A549 (cell line): ENCODE measurements around the gene ZP2. TPM values are rescaled to one million over a fixed set of nuclear protein-coding genes. Genes with fewer than 3 reads are reported as not detected.
"Not testable (repeated sequence)": the region's sequence is repeated elsewhere in the genome, so short reads cannot be mapped to it uniquely, and the experiment has no call there.

ENCODE experiments used
- ATAC-seq, 2 experiments: fragments of 200-7000 bp in 1 of 2; fragments of >200 bp in 1 of 2; cut with Nextera tagmentation in 1 of 2; cut with Tn5 transposase in 1 of 2; 3 replicates each; pipeline versions ENCODE4 v1.8.0 to v1.9.1; 2018 to 2020; ENCODE audit warnings: mild to moderate bottlenecking in 1 of 2, moderate library complexity in 1 of 2
- CTCF ChIA-PET: fragments of 300-600 bp; sonication (Branson Sonifier 250); formaldehyde crosslinking; extraction: SDS; loops from one replicate; lab custom pipeline; 2021; ENCODE audit warnings: antibody characterized with exemption, inconsistent platforms; lab: Yijun Ruan, JAX
- POLR2A ChIA-PET: fragments of 350-600 bp; formaldehyde crosslinking; extraction: SDS; loops from one replicate; lab custom pipeline; 2021; ENCODE audit warnings: antibody characterized with exemption, inconsistent platforms; lab: Yijun Ruan, JAX
- DNase-seq, 2 experiments: peaks; one replicate each; pipeline versions ENCODE4 v3.0.0 to v3.0.0-alpha.2; 2011 to 2016; ENCODE audit warnings: low read depth in 1 of 2, low spot score in 1 of 2
- FAIRE-seq: peaks from 2 replicates; lab custom pipeline; 2011; peaks lifted over from hg19 to GRCh38; lab: Jason Lieb, UNC
- H3K27ac ChIP-seq, 2 experiments: fragments of >200 bp; sonication (Bioruptor Twin); formaldehyde crosslinking; 3 replicates each; pipeline ENCODE4 v1.5.1; 2016 to 2017
- H3K4me1 ChIP-seq: fragments of >200 bp; sonication (Bioruptor Twin); formaldehyde crosslinking; 3 replicates; pipeline ENCODE4 v1.6.1; 2016
- H3K4me2 ChIP-seq: fragments of >200 bp; sonication (Bioruptor Twin); formaldehyde crosslinking; 3 replicates; pipeline ENCODE4 v1.6.1; 2016
- H3K4me3 ChIP-seq: fragments of >200 bp; sonication (Bioruptor Twin); formaldehyde crosslinking; 3 replicates; pipeline ENCODE4 v1.5.1; 2016
- H3K9me3 ChIP-seq: fragments of >200 bp; sonication (Bioruptor Twin); formaldehyde crosslinking; 3 replicates; pipeline ENCODE4 v1.6.1; 2016
- FOSL2 ChIP-seq, 2 experiments: fragments of 450-650 bp in 1 of 2; fragments of >200 bp in 1 of 2; sonication (Bioruptor Twin) in 1 of 2; formaldehyde crosslinking; IDR thresholded peaks; 2 replicates each; pipeline versions ENCODE4 v1.5.0 to v1.6.1; 2016 to 2020; ENCODE audit warnings: mild to moderate bottlenecking in 1 of 2, moderate library complexity in 1 of 2
- HOXB13 ChIP-seq: fragments of 250-450 bp; sonication (Bioruptor Pico); IDR thresholded peaks from 2 replicates; pipeline ENCODE4 v1.5.0; 2020; ENCODE audit warnings: low read depth, mild to moderate bottlenecking, moderate library complexity
- JUNB ChIP-seq: fragments of >200 bp; sonication (Bioruptor Twin); formaldehyde crosslinking; IDR thresholded peaks from 2 replicates; pipeline ENCODE4 v1.6.1; 2016
- KDM5A ChIP-seq: fragments of 200-600 bp; sonication (generic); IDR thresholded peaks from 2 replicates; pipeline ENCODE4 v1.6.1; 2016; ENCODE audit warnings: antibody characterized with exemption, mild to moderate bottlenecking
- NR3C1 ChIP-seq: fragments of >200 bp; sonication (Bioruptor Twin); formaldehyde crosslinking; IDR thresholded peaks from 3 replicates; pipeline ENCODE4 v1.6.1; 2017
- PHF8 ChIP-seq: fragments of 200-600 bp; sonication (generic); IDR thresholded peaks from 2 replicates; pipeline ENCODE4 v1.6.1; 2016; ENCODE audit warnings: low read depth, mild to moderate bottlenecking, antibody characterized with exemption, moderate library complexity, borderline replicate concordance
- POLR2A ChIP-seq: IDR thresholded peaks from 2 replicates; pipeline ENCODE4 v1.6.1; 2012; ENCODE audit warnings: mild to moderate bottlenecking, low read length
- POLR2AphosphoS2 ChIP-seq: conservative IDR thresholded peaks from 2 replicates; pipeline ENCODE4 v1.6.1; 2012; ENCODE audit warnings: low read length, improper control_type of control experiment, inconsistent platforms
- RCOR1 ChIP-seq: fragments of 150-350 bp; IDR thresholded peaks from 2 replicates; pipeline ENCODE4 v1.6.1; 2014; ENCODE audit warnings: antibody characterized with exemption, low read length, low read depth
- RFX5 ChIP-seq: fragments of 450-650 bp; IDR thresholded peaks from 2 replicates; pipeline ENCODE4 v1.7.1; 2014; ENCODE audit warnings: antibody characterized with exemption, mild to moderate bottlenecking, moderate library complexity
- RNF2 ChIP-seq: fragments of 200-600 bp; sonication (generic); IDR thresholded peaks from 2 replicates; pipeline ENCODE4 v1.6.1; 2016; ENCODE audit warnings: low read depth, mild to moderate bottlenecking, antibody characterized with exemption, moderate library complexity, borderline replicate concordance
- SREBF2 ChIP-seq: fragments of 450-650 bp; IDR thresholded peaks from 2 replicates; pipeline ENCODE4 v1.6.1; 2014; ENCODE audit warnings: mild to moderate bottlenecking, moderate library complexity
- TP53 ChIP-seq: fragments of 250-450 bp; sonication (Bioruptor Pico); IDR thresholded peaks from 2 replicates; pipeline ENCODE4 v1.5.0; 2021; ENCODE audit warnings: mild to moderate bottlenecking, moderate library complexity
- ZFP36 ChIP-seq: fragments of 450-650 bp; IDR thresholded peaks from 2 replicates; pipeline ENCODE4 v1.6.1; 2014; ENCODE audit warnings: borderline replicate concordance; ENCODE audit not compliant: partially characterized antibody
- ZNF302 ChIP-seq: fragments of 250-450 bp; sonication (Bioruptor Pico); IDR thresholded peaks from 2 replicates; pipeline ENCODE4 v1.9.0; 2021; ENCODE audit warnings: inconsistent platforms, mild to moderate bottlenecking, moderate library complexity
- ZSCAN20 ChIP-seq: fragments of 250-450 bp; sonication (Bioruptor Pico); IDR thresholded peaks from 2 replicates; pipeline ENCODE4 v1.8.0; 2022; ENCODE audit warnings: mild to moderate bottlenecking, moderate library complexity
- WGBS: methylation state at CpG from one replicate; pipeline ENCODE4 v1.1.6; 2017; ENCODE audit errors: missing lambda C conversion rate; 5-methylcytosine and 5-hydroxymethylcytosine counted together
- polyA plus RNA-seq, 4 experiments: library from polyadenylated mRNA; depleted of rRNA in 3 of 4; stranded (reverse); fragments of >200 nt; fragmentation: RNase III in 1 of 4; extraction: RNeasy Plus Mini Kit Qiagen cat#74134 plus additional on column Dnase treatment in 1 of 4; gene quantifications; 2 replicates in 3 of 4; 3 replicates in 1 of 4; pipeline ENCODE4 v1.2.3, GENCODE V29; 2011 to 2017
- TF ChIP-seq, protein P1 (sequence below): fragments of >200 bp; sonication (Bioruptor Twin); formaldehyde crosslinking; IDR thresholded peaks from 2 replicates; pipeline ENCODE4 v1.6.1; 2016
- TF ChIP-seq, protein P2 (sequence below): fragments of >200 bp; sonication (Bioruptor Twin); formaldehyde crosslinking; IDR thresholded peaks from 3 replicates; pipeline ENCODE4 v1.6.1; 2016
- TF ChIP-seq, protein P3 (sequence below): fragments of 450-650 bp; IDR thresholded peaks from 2 replicates; pipeline ENCODE4 v1.6.1; 2014; ENCODE audit warnings: antibody characterized with exemption
- TF ChIP-seq, protein P4 (sequence below): IDR thresholded peaks from 2 replicates; pipeline ENCODE4 v1.6.1; 2012
- TF ChIP-seq, protein P5 (sequence below): fragments of 250-450 bp; sonication (Bioruptor Pico); IDR thresholded peaks from 2 replicates; pipeline ENCODE4 v1.5.0; 2021; ENCODE audit warnings: mild to moderate bottlenecking, moderate library complexity, borderline replicate concordance

The ZP2 gene
- polyA plus RNA-seq, 2 of the 4 experiments (the other 2 are of a cell fraction): not detected

DNA sequence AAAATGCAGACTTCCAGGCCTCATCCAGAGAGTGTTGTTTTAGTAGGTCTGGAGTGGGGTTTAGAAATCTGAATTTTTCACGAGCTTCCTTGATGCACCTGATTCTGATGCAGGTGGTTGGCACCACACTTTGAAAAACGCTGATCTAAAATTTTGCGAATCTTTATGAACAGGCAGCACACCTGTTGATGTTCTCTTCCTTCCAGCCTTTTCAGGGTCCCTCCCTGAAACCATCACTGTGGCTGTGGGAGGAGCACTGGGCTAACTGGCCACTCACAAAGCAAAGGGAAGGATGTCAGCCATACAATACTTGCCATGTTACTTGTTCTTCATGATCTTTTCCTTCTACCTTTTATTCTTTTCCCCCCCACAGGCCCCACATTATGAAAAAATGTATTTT is 38.7 kb downstream of the ZP2 start:
- FAIRE-seq (no peak), DNase-seq (no peak), ATAC-seq (no peak)
- CTCF ChIA-PET: interaction anchor here (1.0 to 3.1 kb wide), 3 partner anchors 16 to 1148 kb away, joined by 3 to 17 read pairs (median 6); no protein-coding TSS in a partner anchor
- peaks cover 5% of the 10 kb centered on the region; the same call in 1 of the 3 replicates for H3K4me1 ChIP-seq
- H3K4me3 ChIP-seq: no peak overlapping the region
- POLR2A ChIA-PET: no interaction called here
- H3K27ac ChIP-seq: no peak overlapping the region
- no peak overlapping the region for H3K4me2 ChIP-seq
- TF ChIP-seq RFX5 (no peak), KDM5A (no peak), NR3C1 (no peak), JUNB (no peak)
- 85% methylated on average over 3 of the region's 3 CpGs for WGBS
- no peaks in the 10 kb centered on the region for H3K9me3 ChIP-seq

DNA sequence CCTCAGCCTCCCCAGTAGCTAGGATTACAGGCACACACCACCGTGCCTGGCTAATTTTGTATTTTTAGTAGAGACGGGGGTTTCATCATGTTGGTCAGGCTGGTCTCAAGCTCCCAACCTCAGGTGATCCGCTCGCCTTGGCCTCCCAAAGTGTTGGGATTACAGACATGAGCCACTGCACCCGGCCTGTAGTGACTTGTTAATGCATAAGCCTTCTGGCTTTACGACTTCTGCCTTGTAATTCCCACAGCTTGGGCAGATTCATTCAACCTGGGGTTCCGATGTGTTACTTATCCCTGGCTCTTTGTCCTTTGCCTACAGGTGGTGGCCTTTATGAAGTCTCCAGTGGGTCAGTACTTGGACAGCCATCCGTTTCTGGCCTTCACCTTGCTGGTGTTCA is 41.3 kb downstream of the ZP2 start:
- H3K27ac ChIP-seq, H3K4me2 ChIP-seq, FAIRE-seq, DNase-seq, H3K4me3 ChIP-seq, H3K9me3 ChIP-seq, ATAC-seq: not testable (repeated sequence)
- peaks cover 15% of the 10 kb centered on the region; the same call in 1 of the 3 replicates for H3K4me1 ChIP-seq
- 93% methylated on average over 8 of the region's 8 CpGs for WGBS
- CTCF ChIA-PET: interaction anchor here (1.3 to 1.8 kb wide), 3 partner anchors 14 to 108 kb away, joined by 3 to 8 read pairs (median 6); partner anchors contain the start of gene CRYM
- POLR2A ChIA-PET: interaction anchor here (0.7 kb wide), 1 partner anchor 132 kb away, joined by 3 read pairs; no protein-coding TSS in a partner anchor

DNA sequence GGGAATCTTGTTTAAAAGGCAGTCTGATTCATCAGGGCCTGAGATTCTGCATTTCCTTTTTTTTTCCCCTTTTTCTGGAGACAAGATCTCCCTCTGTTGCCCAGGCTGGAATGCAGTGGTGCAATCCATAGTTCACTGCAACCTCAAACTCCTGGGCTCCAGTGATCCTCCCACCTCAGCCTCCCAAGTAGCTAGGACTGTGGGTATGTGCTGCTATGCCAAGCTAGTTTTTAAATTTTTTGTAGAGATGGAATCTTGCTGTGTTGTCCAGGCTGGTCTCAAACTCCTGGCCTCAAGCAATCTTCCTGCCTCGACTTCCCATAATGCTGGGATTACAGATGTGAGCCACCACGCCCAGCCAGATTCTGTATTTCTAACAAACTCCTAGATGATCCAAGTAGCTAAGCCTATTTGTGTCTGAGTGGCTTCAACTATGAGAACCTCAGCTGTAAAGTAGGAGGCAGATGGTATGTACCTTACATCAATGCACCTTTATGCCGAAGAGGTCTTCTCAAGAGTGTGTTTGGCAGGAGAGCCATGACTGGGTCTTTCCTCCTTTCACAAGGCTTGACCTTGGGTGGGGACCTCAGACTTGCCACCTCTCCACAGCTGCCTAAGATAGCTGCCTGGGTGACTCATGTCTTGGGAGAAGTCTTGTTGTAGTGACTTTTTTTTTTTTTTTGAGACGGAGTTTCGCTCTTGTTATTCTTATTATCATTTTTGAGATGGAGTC is 42.0 kb downstream of the ZP2 start:
- CTCF ChIA-PET: interaction anchor here (0.6 to 1.8 kb wide), 9 partner anchors 10 to 132 kb away, joined by 3 to 8 read pairs (median 3); partner anchors contain the start of gene CRYM
- DNase-seq: no peak
- H3K9me3 ChIP-seq: no peaks in the 10 kb centered on the region
- peaks cover 15% of the 10 kb centered on the region; the same call in 1 of the 3 replicates for H3K4me1 ChIP-seq
- POLR2A ChIA-PET: interaction anchor here (0.7 kb wide), 1 partner anchor 133 kb away, joined by 3 read pairs; no protein-coding TSS in a partner anchor
- FAIRE-seq: no peak
- no peak overlapping the region for H3K27ac ChIP-seq
- H3K4me2 ChIP-seq: no peak overlapping the region
- H3K4me3 ChIP-seq: no peak overlapping the region
- WGBS: 85% methylated on average over 5 of the region's 5 CpGs
- ATAC-seq: no peak
- no peak for TF ChIP-seq POLR2AphosphoS2
- TF ChIP-seq HOXB13: no peak
- TF ChIP-seq, protein P1, sequence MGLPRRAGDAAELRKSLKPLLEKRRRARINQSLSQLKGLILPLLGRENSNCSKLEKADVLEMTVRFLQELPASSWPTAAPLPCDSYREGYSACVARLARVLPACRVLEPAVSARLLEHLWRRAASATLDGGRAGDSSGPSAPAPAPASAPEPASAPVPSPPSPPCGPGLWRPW: no peak
- no peak for TF ChIP-seq FOSL2 (IDR thresholded peaks at IDR 0.05)
- no peak for TF ChIP-seq FOSL2 (CRISPR knock-in tag; IDR thresholded peaks at IDR 0.05)
- TF ChIP-seq ZFP36: no peak
- TF ChIP-seq JUNB: no peak
- TF ChIP-seq ZNF302: no peak
- no peak for TF ChIP-seq ZSCAN20
- TF ChIP-seq, protein P2, sequence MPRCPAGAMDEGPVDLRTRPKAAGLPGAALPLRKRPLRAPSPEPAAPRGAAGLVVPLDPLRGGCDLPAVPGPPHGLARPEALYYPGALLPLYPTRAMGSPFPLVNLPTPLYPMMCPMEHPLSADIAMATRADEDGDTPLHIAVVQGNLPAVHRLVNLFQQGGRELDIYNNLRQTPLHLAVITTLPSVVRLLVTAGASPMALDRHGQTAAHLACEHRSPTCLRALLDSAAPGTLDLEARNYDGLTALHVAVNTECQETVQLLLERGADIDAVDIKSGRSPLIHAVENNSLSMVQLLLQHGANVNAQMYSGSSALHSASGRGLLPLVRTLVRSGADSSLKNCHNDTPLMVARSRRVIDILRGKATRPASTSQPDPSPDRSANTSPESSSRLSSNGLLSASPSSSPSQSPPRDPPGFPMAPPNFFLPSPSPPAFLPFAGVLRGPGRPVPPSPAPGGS: no peak
- TF ChIP-seq, protein P3, sequence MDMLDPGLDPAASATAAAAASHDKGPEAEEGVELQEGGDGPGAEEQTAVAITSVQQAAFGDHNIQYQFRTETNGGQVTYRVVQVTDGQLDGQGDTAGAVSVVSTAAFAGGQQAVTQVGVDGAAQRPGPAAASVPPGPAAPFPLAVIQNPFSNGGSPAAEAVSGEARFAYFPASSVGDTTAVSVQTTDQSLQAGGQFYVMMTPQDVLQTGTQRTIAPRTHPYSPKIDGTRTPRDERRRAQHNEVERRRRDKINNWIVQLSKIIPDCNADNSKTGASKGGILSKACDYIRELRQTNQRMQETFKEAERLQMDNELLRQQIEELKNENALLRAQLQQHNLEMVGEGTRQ: no peak
- TF ChIP-seq, protein P4, sequence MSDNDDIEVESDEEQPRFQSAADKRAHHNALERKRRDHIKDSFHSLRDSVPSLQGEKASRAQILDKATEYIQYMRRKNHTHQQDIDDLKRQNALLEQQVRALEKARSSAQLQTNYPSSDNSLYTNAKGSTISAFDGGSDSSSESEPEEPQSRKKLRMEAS: no peak
- TF ChIP-seq RCOR1: no peak
- no peak for TF ChIP-seq POLR2A
- TF ChIP-seq SREBF2: no peak
- TF ChIP-seq, protein P5, sequence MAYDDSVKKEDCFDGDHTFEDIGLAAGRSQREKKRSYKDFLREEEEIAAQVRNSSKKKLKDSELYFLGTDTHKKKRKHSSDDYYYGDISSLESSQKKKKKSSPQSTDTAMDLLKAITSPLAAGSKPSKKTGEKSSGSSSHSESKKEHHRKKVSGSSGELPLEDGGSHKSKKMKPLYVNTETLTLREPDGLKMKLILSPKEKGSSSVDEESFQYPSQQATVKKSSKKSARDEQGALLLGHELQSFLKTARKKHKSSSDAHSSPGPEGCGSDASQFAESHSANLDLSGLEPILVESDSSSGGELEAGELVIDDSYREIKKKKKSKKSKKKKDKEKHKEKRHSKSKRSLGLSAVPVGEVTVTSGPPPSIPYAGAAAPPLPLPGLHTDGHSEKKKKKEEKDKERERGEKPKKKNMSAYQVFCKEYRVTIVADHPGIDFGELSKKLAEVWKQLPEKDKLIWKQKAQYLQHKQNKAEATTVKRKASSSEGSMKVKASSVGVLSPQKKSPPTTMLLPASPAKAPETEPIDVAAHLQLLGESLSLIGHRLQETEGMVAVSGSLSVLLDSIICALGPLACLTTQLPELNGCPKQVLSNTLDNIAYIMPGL: no peak
- TF ChIP-seq KDM5A: no peak
- TF ChIP-seq RNF2: no peak
- no peak for TF ChIP-seq PHF8
- no peak for TF ChIP-seq TP53 (CRISPR knock-in tag)
